IPS-15b (cell line): ENCODE results near the gene MAP3K20.
"Not testable (repeated sequence)": the region's sequence is repeated elsewhere in the genome, so short reads cannot be mapped to it uniquely, and the experiment has no call there.

ENCODE experiments used
- H3K27me3 ChIP-seq: one replicate; pipeline ENCODE4 v1.6.1; 2013; ENCODE audit warnings: low read length; ENCODE audit not compliant: control insufficient read depth, insufficient read depth
- H3K36me3 ChIP-seq: one replicate; pipeline ENCODE4 v1.6.1; 2013; ENCODE audit warnings: low read length; ENCODE audit not compliant: control insufficient read depth, insufficient read depth
- H3K4me1 ChIP-seq: one replicate; pipeline ENCODE4 v1.6.1; 2013; ENCODE audit warnings: mild to moderate bottlenecking, low read length; ENCODE audit not compliant: control insufficient read depth, insufficient read depth
- H3K4me3 ChIP-seq: one replicate; pipeline ENCODE4 v1.5.1; 2013; ENCODE audit warnings: low read depth, low read length
- H3K9ac ChIP-seq: one replicate; pipeline ENCODE4 v1.6.1; 2013; ENCODE audit warnings: low read depth, mild to moderate bottlenecking, low read length
- H3K9me3 ChIP-seq: one replicate; pipeline ENCODE4 v1.6.1; 2013; ENCODE audit warnings: mild to moderate bottlenecking, low read length; ENCODE audit not compliant: control insufficient read depth, insufficient read depth

Gene MAP3K20

DNA sequence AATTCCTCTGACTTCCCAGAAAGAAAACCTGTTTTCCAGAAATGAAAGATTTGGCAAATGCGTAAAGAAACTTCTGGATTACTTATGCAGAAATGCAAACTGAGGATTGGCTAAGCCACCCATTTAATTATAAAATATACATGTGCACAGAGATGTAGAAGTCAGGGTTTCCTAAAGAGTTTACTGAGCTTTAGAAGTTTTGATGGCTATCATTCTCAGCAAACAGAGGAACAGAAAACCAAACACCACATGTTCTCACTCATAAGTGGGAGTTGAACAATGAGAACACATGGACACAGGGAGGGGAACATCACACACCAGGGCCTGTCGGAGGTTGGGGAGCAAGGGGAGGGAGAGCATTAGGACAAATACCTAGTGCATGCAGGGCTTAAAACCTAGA is 37.4 kb upstream of the MAP3K20 start:
- not testable (repeated sequence) for H3K9ac ChIP-seq

DNA sequence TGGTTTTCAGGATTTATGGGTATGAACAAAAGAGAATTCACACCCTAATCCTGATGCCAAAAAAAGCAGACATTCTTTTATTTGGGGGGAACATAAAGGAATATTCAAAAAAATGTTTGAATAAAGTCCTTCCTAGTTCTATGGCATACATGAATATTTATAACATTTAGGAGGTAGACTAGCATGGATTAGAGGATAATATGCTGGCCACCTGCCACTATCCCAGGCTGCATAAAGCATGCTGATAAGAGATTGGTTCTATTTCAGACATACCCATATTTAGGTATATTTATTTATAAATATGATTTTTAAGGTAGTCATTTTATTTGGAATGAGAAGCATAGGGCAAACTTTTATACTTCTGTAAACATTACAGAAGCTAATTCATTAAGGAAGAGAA is 34.9 kb upstream of the MAP3K20 start:
- Histone ChIP-seq H3K9me3 (no peaks in the 10 kb centered on the region), H3K4me1 (no peaks in the 10 kb centered on the region), H3K4me3 (no peak overlapping the region), H3K27me3 (no peaks in the 10 kb centered on the region), H3K36me3 (no peaks in the 10 kb centered on the region), H3K9ac (no peak overlapping the region)

More for the DNA sequence above, 37.4 kb upstream of the MAP3K20 start:
- H3K9me3 ChIP-seq, H3K36me3 ChIP-seq, H3K4me3 ChIP-seq, H3K27me3 ChIP-seq, H3K4me1 ChIP-seq: not testable (repeated sequence)

GRCh38 chr2:173043476-173043875 is 32.2 kb upstream of the MAP3K20 start:
- no peaks in the 10 kb centered on the region for H3K9me3 ChIP-seq

GRCh38 chr2:173043897-173044519 is 31.6 kb upstream of the MAP3K20 start:
- Histone ChIP-seq H3K36me3 (no peaks in the 10 kb centered on the region), H3K9me3 (no peaks in the 10 kb centered on the region), H3K4me1 (no peaks in the 10 kb centered on the region)

More at GRCh38 chr2:173043476-173043875, 32.2 kb upstream of the MAP3K20 start:
- no peak overlapping the region for H3K9ac ChIP-seq
- H3K27me3 ChIP-seq: no peaks in the 10 kb centered on the region
- no peaks in the 10 kb centered on the region for H3K4me1 ChIP-seq
- H3K36me3 ChIP-seq: no peaks in the 10 kb centered on the region
- no peak overlapping the region for H3K4me3 ChIP-seq

GRCh38 chr2:173044686-173045085 is 31.0 kb upstream of the MAP3K20 start:
- Histone ChIP-seq H3K4me3 (no peak overlapping the region), H3K36me3 (no peaks in the 10 kb centered on the region), H3K9me3 (no peaks in the 10 kb centered on the region), H3K4me1 (no peaks in the 10 kb centered on the region), H3K27me3 (no peaks in the 10 kb centered on the region), H3K9ac (no peak overlapping the region)

More at GRCh38 chr2:173043897-173044519, 31.6 kb upstream of the MAP3K20 start:
- H3K9ac ChIP-seq: no peak overlapping the region
- H3K27me3 ChIP-seq: no peaks in the 10 kb centered on the region
- H3K4me3 ChIP-seq: no peak overlapping the region

DNA sequence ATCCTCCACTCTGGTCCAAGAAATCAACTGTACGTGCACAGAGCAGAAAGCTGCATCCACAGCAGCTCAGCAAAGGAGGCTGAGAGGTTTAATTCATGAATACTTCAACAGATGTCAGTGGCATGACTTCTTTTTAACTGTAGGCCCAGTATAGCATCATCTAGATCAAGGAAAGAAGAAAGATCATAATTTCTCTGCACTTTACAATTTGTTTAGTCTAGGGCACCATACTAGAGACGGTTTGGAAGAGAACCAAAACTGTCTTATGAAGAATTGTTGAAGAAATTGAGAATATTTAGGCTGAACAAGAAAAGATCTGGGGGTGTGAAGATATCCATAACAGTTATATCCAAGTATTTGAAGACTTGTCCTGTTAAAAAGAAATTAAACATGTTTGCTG is 30.5 kb upstream of the MAP3K20 start:
- H3K4me3 ChIP-seq: no peak overlapping the region

DNA sequence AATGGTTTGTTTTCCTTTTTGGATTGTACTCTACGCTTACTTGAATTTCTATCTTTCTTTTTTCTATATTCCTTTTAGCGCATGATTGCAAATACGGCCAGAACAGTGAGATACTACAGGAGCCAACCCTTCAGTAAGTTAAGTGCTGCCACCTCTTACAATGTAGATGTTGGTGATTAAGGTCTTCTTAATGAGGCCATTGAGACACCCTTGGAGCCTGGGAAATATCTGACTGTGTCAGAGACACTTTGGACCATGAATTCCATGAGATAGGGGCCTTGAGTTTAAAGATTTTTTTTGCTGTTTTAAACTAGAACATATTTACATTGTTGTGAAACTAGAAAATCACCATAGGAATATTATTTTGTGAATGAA is 27.1 kb upstream of the MAP3K20 start:
- no peak overlapping the region for H3K9ac ChIP-seq
- H3K4me1 ChIP-seq: no peaks in the 10 kb centered on the region
- no peaks in the 10 kb centered on the region for H3K36me3 ChIP-seq
- H3K27me3 ChIP-seq: no peaks in the 10 kb centered on the region
- H3K4me3 ChIP-seq: no peak overlapping the region
- no peaks in the 10 kb centered on the region for H3K9me3 ChIP-seq

More for the DNA sequence above, 30.5 kb upstream of the MAP3K20 start:
- H3K9me3 ChIP-seq: no peaks in the 10 kb centered on the region
- H3K4me1 ChIP-seq: no peaks in the 10 kb centered on the region
- no peak overlapping the region for H3K9ac ChIP-seq
- H3K27me3 ChIP-seq: no peaks in the 10 kb centered on the region
- no peaks in the 10 kb centered on the region for H3K36me3 ChIP-seq

- Histone ChIP-seq H3K9ac (no peak overlapping the region), H3K4me3 (no peak overlapping the region), H3K36me3 (no peaks in the 10 kb centered on the region), H3K27me3 (no peaks in the 10 kb centered on the region), H3K4me1 (no peaks in the 10 kb centered on the region), H3K9me3 (no peaks in the 10 kb centered on the region)
Observed at GRCh38 chr2:173048897-173049661, 26.6 kb upstream of the MAP3K20 start.

DNA sequence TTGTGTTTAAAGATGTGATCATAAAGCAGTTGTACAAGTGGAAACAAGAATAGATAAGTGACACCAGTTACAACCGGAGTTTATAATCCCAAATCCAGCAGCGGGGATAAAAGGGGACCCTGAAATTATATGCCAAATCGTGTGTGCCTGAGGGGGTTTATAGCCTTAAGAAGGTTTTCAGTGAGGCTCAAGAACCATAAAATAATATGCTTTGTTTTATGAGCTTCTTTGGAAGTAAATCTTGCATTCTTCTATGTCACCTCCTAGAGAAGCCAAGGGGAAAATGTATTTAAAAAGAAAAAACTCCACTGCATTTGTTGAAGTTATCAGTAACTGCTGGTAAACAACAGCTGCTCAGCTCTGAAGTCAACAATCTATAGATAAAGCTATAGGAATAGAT is 25.8 kb upstream of the MAP3K20 start:
- H3K36me3 ChIP-seq: no peaks in the 10 kb centered on the region
- H3K4me3 ChIP-seq: no peak overlapping the region
- no peak overlapping the region for H3K9ac ChIP-seq
- H3K9me3 ChIP-seq: no peaks in the 10 kb centered on the region
- H3K27me3 ChIP-seq: no peaks in the 10 kb centered on the region
- H3K4me1 ChIP-seq: no peaks in the 10 kb centered on the region

DNA sequence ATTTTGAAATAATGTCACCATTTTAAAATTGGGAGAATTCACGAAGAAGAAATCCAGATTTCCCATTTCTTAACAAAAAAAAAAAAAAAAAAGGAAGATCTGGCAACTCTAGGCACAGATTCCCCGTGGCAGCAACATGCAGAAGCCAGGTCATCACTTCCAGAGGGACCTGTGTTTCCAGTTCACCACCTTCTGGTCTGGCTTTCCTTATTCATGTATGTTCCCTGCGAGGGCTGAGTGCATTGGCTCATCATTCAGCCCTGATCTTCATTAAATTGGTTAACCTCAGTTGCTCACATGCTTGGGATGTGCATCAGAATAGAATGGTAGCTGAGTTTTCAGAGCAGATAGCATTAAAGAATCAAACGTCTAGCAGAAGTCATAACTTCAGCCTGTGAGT is 25.0 kb upstream of the MAP3K20 start:
- no peak overlapping the region for H3K9ac ChIP-seq
- no peaks in the 10 kb centered on the region for H3K4me1 ChIP-seq
- no peaks in the 10 kb centered on the region for H3K36me3 ChIP-seq
- no peaks in the 10 kb centered on the region for H3K9me3 ChIP-seq
- no peak overlapping the region for H3K4me3 ChIP-seq
- H3K27me3 ChIP-seq: no peaks in the 10 kb centered on the region

- Histone ChIP-seq H3K4me1 (no peaks in the 10 kb centered on the region), H3K27me3 (no peaks in the 10 kb centered on the region), H3K9me3 (no peaks in the 10 kb centered on the region), H3K36me3 (no peaks in the 10 kb centered on the region), H3K9ac (no peak overlapping the region), H3K4me3 (no peak overlapping the region)
Observed at GRCh38 chr2:173051463-173052215, 24.0 kb upstream of the MAP3K20 start.
